DMS79 (cell line): Measurements from ENCODE around the gene PITPNM2.

Experiments used
- DNase-seq: peaks from one replicate; lab custom pipeline; 2025; lab: John Stamatoyannopoulos, UW

The PITPNM2 gene

GRCh38 chr12:123143736-123144461 lies 7.0 kb downstream of the PITPNM2 start:
- DNase-seq = no peak

- DNase-seq = peak; percentile 89
Observed at GRCh38 chr12:123142921-123143735, 7.8 kb downstream of the PITPNM2 start.

- DNase-seq = no peak
Observed at GRCh38 chr12:123142518-123142840, 8.4 kb downstream of the PITPNM2 start.

GRCh38 chr12:123141615-123142517 lies 9.0 kb downstream of the PITPNM2 start:
- DNase-seq = peak; percentile 79

- no peak for DNase-seq
Observed at GRCh38 chr12:123140676-123141614, 9.9 kb downstream of the PITPNM2 start.

GRCh38 chr12:123139926-123140675 lies 10.8 kb downstream of the PITPNM2 start:
- no peak for DNase-seq

GRCh38 chr12:123135688-123136087 lies 15.2 kb downstream of the PITPNM2 start:
- no peak for DNase-seq

- DNase-seq = no peak
Observed at GRCh38 chr12:123134826-123135225, 16.1 kb downstream of the PITPNM2 start.

- DNase-seq = peak; percentile 89
Observed at GRCh38 chr12:123134271-123134671, 16.6 kb downstream of the PITPNM2 start.

GRCh38 chr12:123133701-123134100 lies 17.2 kb downstream of the PITPNM2 start:
- DNase-seq = no peak

GRCh38 chr12:123132951-123133619 lies 17.8 kb downstream of the PITPNM2 start:
- DNase-seq = peak; percentile 83

GRCh38 chr12:123131879-123132402 lies 18.9 kb downstream of the PITPNM2 start:
- peak; percentile 99 for DNase-seq

- DNase-seq = no peak
Observed at GRCh38 chr12:123131291-123131832, 19.5 kb downstream of the PITPNM2 start.

- no peak for DNase-seq
Observed at GRCh38 chr12:123129621-123130020, 21.3 kb downstream of the PITPNM2 start.

GRCh38 chr12:123127182-123127495 lies 23.8 kb downstream of the PITPNM2 start:
- DNase-seq = no peak

GRCh38 chr12:123126294-123127181 lies 24.4 kb downstream of the PITPNM2 start:
- no peak for DNase-seq

GRCh38 chr12:123122626-123123025 lies 28.3 kb downstream of the PITPNM2 start:
- no peak for DNase-seq

GRCh38 chr12:123121670-123122069 lies 29.2 kb downstream of the PITPNM2 start:
- DNase-seq = no peak
